HL-60 (cell line): ENCODE data around the gene MOB3C.
"Not testable (repeated sequence)": the region's sequence is repeated elsewhere in the genome, so short reads cannot be mapped to it uniquely, and the experiment has no call there.

Source experiments
- GABPA ChIP-seq: IDR thresholded peaks from 2 replicates; pipeline ENCODE4 v1.6.1; 2012; ENCODE audit warnings: low read depth
- POLR2AphosphoS5 ChIP-seq: IDR thresholded peaks from 2 replicates; pipeline ENCODE4 v1.6.1; 2012; ENCODE audit warnings: low read depth
- REST ChIP-seq: IDR thresholded peaks from 2 replicates; pipeline ENCODE4 v1.6.1; 2012; ENCODE audit warnings: low read depth; ENCODE audit not compliant: insufficient replicate concordance
- TF ChIP-seq, protein P1 (sequence below): IDR thresholded peaks from one replicate; pipeline ENCODE4 v1.5.1; 2011; ENCODE audit warnings: low read length, control low read depth, inconsistent platforms; ENCODE audit not compliant: insufficient read depth

DNA sequence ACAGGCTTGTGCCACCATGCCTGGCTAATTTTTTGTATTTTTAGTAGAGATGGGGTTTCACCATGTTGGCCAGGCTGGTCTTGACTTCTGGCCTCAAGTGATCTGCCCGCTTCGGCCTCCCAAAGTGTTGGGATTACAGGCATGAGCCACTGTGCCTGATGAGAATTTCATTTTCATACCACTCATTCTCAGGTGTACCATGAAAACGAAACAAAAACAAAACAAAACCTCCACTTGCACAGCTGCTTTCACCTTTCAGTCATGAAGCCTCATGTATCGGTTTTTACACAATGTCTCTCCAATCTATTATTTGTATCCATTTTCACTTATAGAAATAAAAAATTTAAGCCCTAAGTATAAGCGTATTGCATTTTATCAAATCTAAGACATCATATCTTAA is 43.5 kb upstream of the MOB3C start:
- TF ChIP-seq POLR2AphosphoS5, GABPA, REST: not testable (repeated sequence)
- TF ChIP-seq, protein P1, sequence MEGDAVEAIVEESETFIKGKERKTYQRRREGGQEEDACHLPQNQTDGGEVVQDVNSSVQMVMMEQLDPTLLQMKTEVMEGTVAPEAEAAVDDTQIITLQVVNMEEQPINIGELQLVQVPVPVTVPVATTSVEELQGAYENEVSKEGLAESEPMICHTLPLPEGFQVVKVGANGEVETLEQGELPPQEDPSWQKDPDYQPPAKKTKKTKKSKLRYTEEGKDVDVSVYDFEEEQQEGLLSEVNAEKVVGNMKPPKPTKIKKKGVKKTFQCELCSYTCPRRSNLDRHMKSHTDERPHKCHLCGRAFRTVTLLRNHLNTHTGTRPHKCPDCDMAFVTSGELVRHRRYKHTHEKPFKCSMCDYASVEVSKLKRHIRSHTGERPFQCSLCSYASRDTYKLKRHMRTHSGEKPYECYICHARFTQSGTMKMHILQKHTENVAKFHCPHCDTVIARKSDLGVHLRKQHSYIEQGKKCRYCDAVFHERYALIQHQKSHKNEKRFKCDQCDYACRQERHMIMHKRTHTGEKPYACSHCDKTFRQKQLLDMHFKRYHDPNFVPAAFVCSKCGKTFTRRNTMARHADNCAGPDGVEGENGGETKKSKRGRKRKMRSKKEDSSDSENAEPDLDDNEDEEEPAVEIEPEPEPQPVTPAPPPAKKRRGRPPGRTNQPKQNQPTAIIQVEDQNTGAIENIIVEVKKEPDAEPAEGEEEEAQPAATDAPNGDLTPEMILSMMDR = not testable (repeated sequence)
